ENCODE results near the gene TANK. TPM values are rescaled to one million over a fixed set of nuclear protein-coding genes. Genes with fewer than 3 reads are reported as not detected.

The TANK gene
- total and polyA plus RNA-seq, 8 donors: 12.2 to 140 (median 46.1) TPM

- H3K36me3 ChIP-seq: peaks cover 0 to 16% (median 5%) of the 10 kb centered on the region in 4 donors
- intact Hi-C loops (cut with DNase I; ENCODE audit: low total_unique reads): no loop called here
- H3K9me3 ChIP-seq: no peaks in the 10 kb centered on the region
- no peak for DNase-seq
- H3K4me3 ChIP-seq: peak overlapping the region; percentile 71 to 89 (median 86)
- no peaks in the 10 kb centered on the region for H3K27me3 ChIP-seq
- TF ChIP-seq POLR2AphosphoS5 (IDR thresholded peaks at IDR 0.05) (no peak), CTCF (IDR thresholded peaks at IDR 0.05) (no peak), POLR2A (IDR thresholded peaks at IDR 0.05) (no peak), EP300 (IDR thresholded peaks at IDR 0.05) (no peak)
- WGBS, 5 donors: 6 to 12% (median 9%) methylated on average over 13 of the region's 13 CpGs
- peaks cover 0 to 60% (median 39%) of the 10 kb centered on the region in 4 donors for H3K4me1 ChIP-seq
- H3K27ac ChIP-seq: peak overlapping the region; percentile 89 to 99 (median 98)
These were observed 962 bp downstream of the TANK start for GRCh38 chr2:161161074-161161706.

GRCh38 chr2:161163440-161163839 lies 3.2 kb downstream of the TANK start:
- 84 to 88% (median 85%) methylated on average over 2 of the region's 2 CpGs for WGBS, 5 donors
- TF ChIP-seq EP300 (IDR thresholded peaks at IDR 0.05): no peak
- TF ChIP-seq POLR2AphosphoS5 (IDR thresholded peaks at IDR 0.05): no peak
- no peak for TF ChIP-seq CTCF (IDR thresholded peaks at IDR 0.05)
- no peak for TF ChIP-seq POLR2A (IDR thresholded peaks at IDR 0.05)
- peaks cover 0 to 18% (median 8%) of the 10 kb centered on the region in 4 donors for H3K36me3 ChIP-seq
- no peaks in the 10 kb centered on the region for H3K9me3 ChIP-seq
- H3K4me3 ChIP-seq: no peak overlapping the region
- H3K27ac ChIP-seq: peak overlapping the region in 1 of 5 donors; percentile 63
- intact Hi-C loops (cut with DNase I; ENCODE audit: low total_unique reads): no loop called here
- DNase-seq: no peak
- H3K27me3 ChIP-seq: no peaks in the 10 kb centered on the region
- peaks cover 0 to 71% (median 45%) of the 10 kb centered on the region in 4 donors for H3K4me1 ChIP-seq

- Histone ChIP-seq H3K4me1 (peaks cover 0 to 76% (median 48%) of the 10 kb centered on the region in 4 donors), H3K27ac (peak overlapping the region in 1 of 5 donors; percentile 63), H3K27me3 (no peaks in the 10 kb centered on the region), H3K9me3 (no peaks in the 10 kb centered on the region), H3K4me3 (no peak overlapping the region), H3K36me3 (peaks cover 0 to 18% (median 8%) of the 10 kb centered on the region in 4 donors)
- intact Hi-C loops (cut with DNase I; ENCODE audit: low total_unique reads): no loop called here
- TF ChIP-seq EP300 (IDR thresholded peaks at IDR 0.05) (no peak), CTCF (IDR thresholded peaks at IDR 0.05) (no peak), POLR2A (IDR thresholded peaks at IDR 0.05) (no peak), POLR2AphosphoS5 (IDR thresholded peaks at IDR 0.05) (no peak)
- DNase-seq: no peak
- WGBS, 5 donors: 74 to 85% (median 81%) methylated on average over 6 of the region's 6 CpGs
These were observed 3.9 kb downstream of the TANK start for GRCh38 chr2:161164161-161164560.

- Histone ChIP-seq H3K4me3 (no peak overlapping the region), H3K27ac (peak overlapping the region in 2 of 5 donors; percentile 2 to 63), H3K36me3 (peaks cover 0 to 18% (median 8%) of the 10 kb centered on the region in 4 donors), H3K4me1 (peaks cover 0 to 80% (median 42%) of the 10 kb centered on the region in 4 donors), H3K27me3 (no peaks in the 10 kb centered on the region), H3K9me3 (no peaks in the 10 kb centered on the region)
- DNase-seq: no peak
- intact Hi-C loops (cut with DNase I; ENCODE audit: low total_unique reads): no loop called here
- TF ChIP-seq POLR2A (IDR thresholded peaks at IDR 0.05): no peak
- TF ChIP-seq EP300 (IDR thresholded peaks at IDR 0.05): no peak
- TF ChIP-seq CTCF (IDR thresholded peaks at IDR 0.05): no peak
- TF ChIP-seq POLR2AphosphoS5 (IDR thresholded peaks at IDR 0.05): no peak
These were observed 5.0 kb downstream of the TANK start for GRCh38 chr2:161165266-161165665.

Data from stomach (tissue), 9 donors.